Gastroesophageal sphincter (tissue), 4 donors: ENCODE measurements around the gene DRC1. TPM values are rescaled to one million over a fixed set of nuclear protein-coding genes. Genes with fewer than 3 reads are reported as not detected.

Source experiments
- ATAC-seq: fragments of 150-250 bp; one replicate; pipeline ENCODE4 v1.9.1; 2016; ENCODE audit warnings: mild to moderate bottlenecking, moderate library complexity
- H3K27ac ChIP-seq, 4 donors: fragments of 200-600 bp; sonication (generic) in 3 of 4; 1 replicate in 3 of 4; 2 replicates in 1 of 4; pipeline ENCODE4 v1.5.1; 2016 to 2019
- H3K27me3 ChIP-seq: fragments of 200-600 bp; sonication (generic); one replicate; pipeline ENCODE4 v1.5.1; 2019
- H3K36me3 ChIP-seq, 2 donors: fragments of 200-600 bp; sonication (generic); one replicate each; pipeline ENCODE4 v1.5.1; 2019; ENCODE audit warnings: control low read depth in 1 of 2
- H3K4me1 ChIP-seq, 3 donors: fragments of 200-600 bp; sonication (generic); 1 replicate in 2 of 3; 2 replicates in 1 of 3; pipeline ENCODE4 v1.5.1; 2016 to 2019; ENCODE audit warnings: control low read depth in 2 of 3
- H3K4me3 ChIP-seq, 2 donors: fragments of 200-600 bp; sonication (generic); one replicate each; pipeline ENCODE4 v1.5.1; 2019; ENCODE audit warnings: mild to moderate bottlenecking in 1 of 2, moderate library complexity in 1 of 2
- H3K9me3 ChIP-seq, 3 donors: fragments of 200-600 bp; sonication (generic); one replicate each; pipeline ENCODE4 v1.5.1; 2017 to 2019; ENCODE audit warnings: control low read depth in 2 of 3
- EP300 ChIP-seq: sonication (generic); formaldehyde crosslinking; IDR thresholded peaks from one replicate; pipeline ENCODE4 v1.6.1; 2017; ENCODE audit warnings: antibody characterized with exemption, mild to moderate bottlenecking
- POLR2A ChIP-seq, 2 donors: fragments of 450-650 bp; IDR thresholded peaks; one replicate each; pipeline ENCODE4 v1.6.1; 2017; ENCODE audit warnings: antibody characterized with exemption in 2 of 2, mild to moderate bottlenecking in 2 of 2, moderate library complexity in 1 of 2
- POLR2AphosphoS5 ChIP-seq: sonication (generic); formaldehyde crosslinking; IDR thresholded peaks from one replicate; pipeline ENCODE4 v1.6.1; 2017; ENCODE audit warnings: antibody characterized with exemption
- WGBS, 2 donors: methylation state at CpG; one replicate each; pipeline ENCODE4 v1.1.5; 2018; ENCODE audit warnings: low coverage in 1 of 2; 5-methylcytosine and 5-hydroxymethylcytosine counted together
- total RNA-seq, 4 donors: library from RNA; depleted of rRNA; stranded (reverse); fragments of >200 nt; gene quantifications; one replicate each; pipeline ENCODE4 v1.1.0, GENCODE V29; 2016
- TF ChIP-seq, protein P1 (sequence below), 4 experiments: fragments of 200-600 bp in 2 of 4; fragments of 450-650 bp in 2 of 4; sonication (generic) in 1 of 4; IDR thresholded peaks; one replicate each; pipeline ENCODE4 v1.5.1; 2017 to 2019; ENCODE audit warnings: antibody characterized with exemption in 4 of 4, mild to moderate bottlenecking in 2 of 4, moderate library complexity in 2 of 4

DRC1 gene
- total RNA-seq, 4 donors from 2014 or later, result 0.27 to 2.3 (median 0.54) TPM; not detected in 1

DNA sequence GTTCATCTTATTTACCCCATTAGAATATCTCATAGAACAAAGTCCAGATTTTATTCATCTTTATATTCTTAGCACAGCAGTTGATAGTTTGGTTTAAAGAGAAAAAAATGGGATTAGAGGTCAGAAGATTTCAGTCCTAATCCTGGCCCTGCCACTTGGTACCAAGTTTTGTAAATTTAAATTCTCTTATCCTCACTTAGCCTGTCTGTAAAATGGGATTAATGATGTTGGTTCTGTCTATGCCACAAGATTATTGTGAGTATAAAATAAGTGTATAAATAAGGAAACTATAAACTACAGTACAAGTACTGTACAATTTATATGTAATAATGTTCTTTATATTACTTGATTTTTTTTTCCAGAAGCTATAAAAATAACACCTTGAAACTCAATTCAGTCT lies 17.1 kb upstream of the DRC1 start:
- ATAC-seq, result no peak
- H3K4me3 ChIP-seq, result no peak overlapping the region
- H3K27ac ChIP-seq, result no peak overlapping the region
- no peaks in the 10 kb centered on the region for H3K27me3 ChIP-seq
- no peaks in the 10 kb centered on the region for H3K4me1 ChIP-seq
- no peak for TF ChIP-seq POLR2AphosphoS5
- TF ChIP-seq, protein P1, sequence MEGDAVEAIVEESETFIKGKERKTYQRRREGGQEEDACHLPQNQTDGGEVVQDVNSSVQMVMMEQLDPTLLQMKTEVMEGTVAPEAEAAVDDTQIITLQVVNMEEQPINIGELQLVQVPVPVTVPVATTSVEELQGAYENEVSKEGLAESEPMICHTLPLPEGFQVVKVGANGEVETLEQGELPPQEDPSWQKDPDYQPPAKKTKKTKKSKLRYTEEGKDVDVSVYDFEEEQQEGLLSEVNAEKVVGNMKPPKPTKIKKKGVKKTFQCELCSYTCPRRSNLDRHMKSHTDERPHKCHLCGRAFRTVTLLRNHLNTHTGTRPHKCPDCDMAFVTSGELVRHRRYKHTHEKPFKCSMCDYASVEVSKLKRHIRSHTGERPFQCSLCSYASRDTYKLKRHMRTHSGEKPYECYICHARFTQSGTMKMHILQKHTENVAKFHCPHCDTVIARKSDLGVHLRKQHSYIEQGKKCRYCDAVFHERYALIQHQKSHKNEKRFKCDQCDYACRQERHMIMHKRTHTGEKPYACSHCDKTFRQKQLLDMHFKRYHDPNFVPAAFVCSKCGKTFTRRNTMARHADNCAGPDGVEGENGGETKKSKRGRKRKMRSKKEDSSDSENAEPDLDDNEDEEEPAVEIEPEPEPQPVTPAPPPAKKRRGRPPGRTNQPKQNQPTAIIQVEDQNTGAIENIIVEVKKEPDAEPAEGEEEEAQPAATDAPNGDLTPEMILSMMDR (IDR thresholded peaks at IDR 0.05), result no peak
- TF ChIP-seq POLR2A (IDR thresholded peaks at IDR 0.05), result no peak
- no peak for TF ChIP-seq EP300
- no peaks in the 10 kb centered on the region for H3K9me3 ChIP-seq
- peaks cover 0 to 67% of the 10 kb centered on the region in 2 donors for H3K36me3 ChIP-seq

DNA sequence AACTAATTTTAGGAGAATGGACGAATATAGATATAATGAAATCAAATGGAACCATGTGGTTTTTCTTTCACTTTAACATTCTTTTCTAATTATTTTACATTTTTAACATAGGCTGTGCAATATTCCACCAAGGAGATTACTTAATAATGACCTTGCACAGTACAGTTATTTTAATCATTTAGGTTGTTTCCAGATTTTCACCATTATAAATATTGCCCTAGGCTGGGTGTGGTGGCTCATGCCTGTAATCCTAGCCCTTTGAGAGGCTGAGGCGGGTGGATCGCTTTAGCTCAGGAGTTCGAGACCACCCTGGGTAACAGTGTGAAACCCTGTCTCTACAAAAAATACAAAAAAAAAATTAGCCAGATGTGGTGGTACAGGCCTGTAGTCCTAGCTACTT lies 14.5 kb upstream of the DRC1 start:
- WGBS, 2 donors, result 82 to 97% methylated on average over 1 to 2 of the region's 4 CpGs
- no peak overlapping the region for H3K4me3 ChIP-seq
- no peaks in the 10 kb centered on the region for H3K27me3 ChIP-seq
- H3K27ac ChIP-seq, result no peak overlapping the region
- no peaks in the 10 kb centered on the region for H3K4me1 ChIP-seq
- H3K9me3 ChIP-seq, result no peaks in the 10 kb centered on the region
- no peak for ATAC-seq
- TF ChIP-seq, protein P1 (IDR thresholded peaks at IDR 0.05), result no peak
- H3K36me3 ChIP-seq, result peaks cover 0 to 80% of the 10 kb centered on the region in 2 donors

DNA sequence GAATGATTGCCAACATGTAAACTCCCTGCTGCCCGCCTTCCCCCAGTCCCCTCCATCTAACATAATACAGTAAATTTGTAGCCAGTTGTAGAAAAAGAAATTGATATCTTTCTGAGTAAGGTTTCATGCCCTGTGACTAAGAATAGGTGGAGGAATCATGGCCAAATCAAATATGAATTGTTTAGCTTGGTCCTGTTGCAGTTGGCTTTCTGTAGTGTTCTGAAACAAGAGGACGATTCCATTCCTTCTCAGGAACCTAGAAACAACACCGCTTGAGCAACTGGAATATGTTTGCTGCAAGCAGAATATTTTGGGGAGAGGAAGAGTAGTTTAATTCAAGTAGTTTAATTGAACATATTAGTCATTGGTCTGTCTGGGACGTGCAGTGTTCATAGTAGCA lies 7.0 kb upstream of the DRC1 start:
- no peak overlapping the region for H3K4me3 ChIP-seq
- no peaks in the 10 kb centered on the region for H3K9me3 ChIP-seq
- TF ChIP-seq POLR2AphosphoS5 (no peak), EP300 (no peak), POLR2A (IDR thresholded peaks at IDR 0.05) (no peak)
- TF ChIP-seq, protein P1 (IDR thresholded peaks at IDR 0.05), result no peak
- H3K36me3 ChIP-seq, result peaks cover 0 to 31% of the 10 kb centered on the region in 2 donors
- ATAC-seq, result no peak
- H3K27me3 ChIP-seq, result no peaks in the 10 kb centered on the region
- WGBS, 2 donors, result 81 to 83% methylated on average over 3 to 4 of the region's 4 CpGs
- no peaks in the 10 kb centered on the region for H3K4me1 ChIP-seq
- no peak overlapping the region for H3K27ac ChIP-seq

DNA sequence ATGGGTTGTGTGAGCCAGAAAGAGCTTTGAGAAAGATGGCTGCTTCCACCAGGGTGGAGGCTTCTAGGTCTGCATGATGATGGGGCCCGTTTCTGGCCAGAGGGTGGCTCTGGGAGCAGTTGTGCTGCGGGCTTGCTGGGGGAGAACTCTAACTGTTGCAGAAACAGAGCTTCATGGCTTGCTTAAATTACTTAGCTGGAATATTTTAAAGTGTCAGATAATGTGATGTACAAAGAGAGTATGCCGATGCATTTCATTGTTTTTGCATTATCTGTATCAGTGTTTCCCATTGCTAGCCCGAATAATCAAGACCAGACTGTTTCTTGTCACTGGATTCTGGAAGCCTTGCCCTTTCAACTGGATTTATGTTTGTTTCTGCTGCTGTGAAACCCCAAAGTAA lies 6.3 kb upstream of the DRC1 start:
- WGBS, 2 donors, result 66 to 80% methylated on average over 3 to 4 of the region's 4 CpGs
- no peaks in the 10 kb centered on the region for H3K4me1 ChIP-seq
- H3K4me3 ChIP-seq, result no peak overlapping the region
- H3K27me3 ChIP-seq, result no peaks in the 10 kb centered on the region
- peaks cover 0 to 24% of the 10 kb centered on the region in 2 donors for H3K36me3 ChIP-seq
- ATAC-seq, result no peak
- H3K27ac ChIP-seq, result no peak overlapping the region
- no peak for TF ChIP-seq EP300
- TF ChIP-seq POLR2AphosphoS5, result no peak
- TF ChIP-seq, protein P1 (IDR thresholded peaks at IDR 0.05), result no peak
- no peak for TF ChIP-seq POLR2A (IDR thresholded peaks at IDR 0.05)
- H3K9me3 ChIP-seq, result no peaks in the 10 kb centered on the region

DNA sequence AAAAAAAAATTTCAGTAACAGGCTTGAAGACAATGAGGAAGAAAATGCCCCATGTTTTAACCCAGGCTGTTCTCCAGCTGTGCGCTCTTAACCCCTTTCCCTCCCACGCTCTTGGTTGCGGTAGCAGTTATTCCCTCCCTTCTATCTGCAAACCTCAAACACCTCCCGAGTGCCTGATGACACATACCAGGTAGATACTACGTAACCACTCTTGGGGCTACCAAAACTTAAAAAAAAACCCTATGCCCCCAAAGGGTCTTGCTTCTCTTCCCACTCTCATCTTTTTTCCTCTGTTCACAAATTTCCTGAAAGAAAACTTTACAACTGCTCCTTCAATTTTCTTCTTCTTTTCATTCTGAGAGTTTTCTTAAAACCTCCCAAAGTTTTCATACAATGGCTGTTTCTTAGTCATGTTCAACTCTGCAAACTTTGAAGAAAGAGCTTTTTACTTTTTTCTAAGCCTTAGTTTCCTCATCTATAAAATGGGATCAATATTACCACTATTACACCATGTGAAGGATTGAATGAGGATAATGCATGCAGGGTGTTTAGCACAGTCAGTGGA lies 4.9 kb upstream of the DRC1 start:
- no peak for ATAC-seq
- Histone ChIP-seq H3K4me3 (no peak overlapping the region), H3K27me3 (no peaks in the 10 kb centered on the region), H3K27ac (no peak overlapping the region), H3K36me3 (peaks cover 0 to 12% of the 10 kb centered on the region in 2 donors), H3K9me3 (no peaks in the 10 kb centered on the region), H3K4me1 (peaks cover 0 to 7% (median 0%) of the 10 kb centered on the region in 3 donors)
- TF ChIP-seq POLR2AphosphoS5 (no peak), POLR2A (IDR thresholded peaks at IDR 0.05) (no peak), EP300 (no peak)
- TF ChIP-seq, protein P1 (IDR thresholded peaks at IDR 0.05), result no peak
- 80 to 93% methylated on average over 5 of the region's 5 CpGs for WGBS, 2 donors
